NCI-H2107 treated with DMSO at 0.1 percent for 48 hours (cell line): ENCODE results near the gene CCDC117.
"Not testable (repeated sequence)": the region's sequence is repeated elsewhere in the genome, so short reads cannot be mapped to it uniquely, and the experiment has no call there.

Experiments
- DNase-seq: peaks from one replicate; lab custom pipeline; 2025; ENCODE audit not compliant: unreplicated experiment; lab: John Stamatoyannopoulos, UW

Gene CCDC117

DNA sequence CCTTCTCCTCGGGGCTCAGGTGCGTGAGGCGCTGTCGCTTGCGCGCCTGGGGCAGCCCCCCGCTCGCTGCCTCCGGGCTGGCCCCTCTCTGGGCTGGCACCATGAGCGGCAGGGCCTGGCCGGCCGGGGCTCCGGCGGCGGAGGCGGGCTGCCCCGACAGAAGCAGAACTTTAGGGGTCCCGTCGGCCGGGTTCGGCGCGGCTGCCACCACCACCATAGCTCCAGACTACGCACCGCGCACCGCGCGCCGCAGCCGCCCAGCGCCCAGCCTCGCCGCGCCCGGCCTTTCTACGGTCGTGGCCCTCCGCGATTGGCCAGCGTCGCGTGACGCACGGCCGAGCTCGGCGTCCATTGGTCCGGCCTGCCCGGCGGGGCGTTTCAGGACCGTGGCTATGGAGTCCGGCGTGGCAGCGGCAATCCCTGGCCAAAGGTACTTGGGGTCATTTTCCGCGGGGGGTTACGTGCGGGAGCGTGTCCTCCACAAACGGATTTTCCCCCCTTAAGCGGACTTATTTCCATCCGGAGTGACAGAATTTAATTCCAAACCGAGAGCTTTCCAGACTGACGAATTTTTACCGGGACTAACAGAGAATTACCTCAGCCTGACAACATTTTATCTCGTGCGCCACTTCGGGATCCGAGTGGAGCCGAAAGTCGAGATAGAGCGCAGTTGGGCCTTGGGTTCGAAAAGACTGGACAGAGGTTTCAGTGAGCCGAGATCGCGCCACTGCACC is 28.0 kb downstream of the CCDC117 start, which contains the start of gene XBP1:
Gene XBP1 (minus strand): TSS at position 262 of the 734 bp plus-strand sequence.
- peak; percentile 35 for DNase-seq

DNA sequence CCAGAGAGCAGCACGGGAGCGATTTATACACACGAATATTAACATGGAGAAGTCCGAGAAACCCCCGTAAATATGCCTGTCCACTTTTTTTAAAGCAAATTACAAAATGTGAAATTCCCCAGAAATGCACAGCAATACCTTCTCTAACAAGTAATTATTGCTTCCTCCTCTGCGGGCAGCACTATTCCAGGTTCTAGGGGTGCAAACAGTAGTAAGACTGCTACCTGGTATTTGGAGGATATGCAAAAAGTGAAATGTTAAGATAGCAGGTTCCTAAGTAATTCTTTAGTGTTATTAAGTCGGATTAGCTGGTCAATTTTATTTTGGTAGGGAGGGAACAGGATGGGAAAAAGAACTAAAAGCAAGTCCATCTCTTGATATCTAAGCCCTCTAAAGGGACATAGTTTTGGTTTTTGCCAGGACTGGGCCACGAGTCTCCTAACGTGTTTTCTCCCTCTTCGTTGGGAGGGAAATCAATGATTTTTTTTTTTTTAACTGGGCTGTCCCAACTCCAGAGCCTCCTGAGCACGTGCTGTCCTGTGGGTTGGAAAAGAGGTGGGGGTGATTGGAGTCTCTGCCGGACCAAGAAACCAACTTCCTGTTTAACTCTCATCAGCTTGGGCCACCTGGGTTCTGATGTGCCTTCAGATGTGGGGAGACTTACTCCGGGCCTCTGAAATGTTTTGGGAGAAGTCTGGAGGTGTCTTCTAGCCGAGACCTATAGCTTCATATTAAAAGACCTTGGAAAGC is 29.5 kb downstream of the CCDC117 start:
- no peak for DNase-seq

GRCh38 chr22:28802595-28803123 is 30.2 kb downstream of the CCDC117 start:
- no peak for DNase-seq

- DNase-seq, result not testable (repeated sequence)
These were observed 32.9 kb downstream of the CCDC117 start for GRCh38 chr22:28805426-28805825.

DNA sequence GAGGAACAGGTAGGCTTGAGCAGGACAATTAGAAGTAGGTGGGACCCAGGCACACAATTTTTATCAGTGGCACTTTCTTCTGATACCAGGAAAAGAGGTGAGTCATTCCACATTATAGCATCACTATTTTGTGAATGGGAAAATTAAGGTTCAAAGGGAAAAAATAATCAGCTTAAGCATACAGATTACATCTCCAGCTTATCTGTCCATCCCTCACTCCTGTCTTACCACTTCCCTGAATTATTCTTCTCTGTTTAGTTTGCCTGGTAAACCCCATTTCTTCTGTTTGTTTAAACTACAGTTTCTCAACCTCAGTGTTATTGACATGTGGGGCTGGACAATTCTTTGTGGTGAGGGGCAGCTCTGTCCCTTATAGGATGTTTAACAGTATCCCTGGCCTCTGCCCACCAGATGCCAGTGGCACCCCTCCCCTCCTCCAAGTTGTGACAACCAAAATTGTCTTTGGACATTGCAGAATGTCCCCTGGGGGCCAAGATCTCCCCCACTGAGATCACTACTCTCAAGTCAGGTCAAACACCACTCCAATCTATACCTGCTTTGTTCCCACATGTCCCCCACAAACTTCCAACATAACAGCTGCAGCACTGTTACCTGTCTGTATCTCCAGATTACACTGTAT is 36.3 kb downstream of the CCDC117 start:
- no peak for DNase-seq

- DNase-seq, result no peak
These were observed 38.5 kb downstream of the CCDC117 start for GRCh38 chr22:28810821-28811491.

GRCh38 chr22:28812516-28812915 is 40.0 kb downstream of the CCDC117 start:
- no peak for DNase-seq

- no peak for DNase-seq
These were observed 41.5 kb downstream of the CCDC117 start for GRCh38 chr22:28813772-28814518.

DNA sequence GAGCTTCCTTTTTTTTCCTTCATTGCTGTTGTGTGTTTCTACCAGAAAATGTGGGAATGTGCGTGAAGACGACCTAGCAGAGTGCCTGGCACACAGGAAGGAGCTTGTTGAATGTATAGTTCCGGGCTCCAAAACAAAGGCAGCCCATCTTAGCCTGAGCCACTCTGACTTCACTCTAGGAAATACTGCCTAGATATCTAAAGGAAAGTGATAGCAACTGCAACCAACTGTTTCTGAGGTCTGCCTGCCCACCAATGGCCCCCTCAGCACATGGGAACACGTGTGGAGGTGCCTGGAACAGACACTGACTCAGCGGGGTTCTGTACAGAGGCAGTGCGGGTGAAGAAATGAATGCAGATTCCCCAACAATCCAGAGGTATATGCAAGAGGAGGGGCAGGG is 42.6 kb downstream of the CCDC117 start:
- DNase-seq, result no peak

DNA sequence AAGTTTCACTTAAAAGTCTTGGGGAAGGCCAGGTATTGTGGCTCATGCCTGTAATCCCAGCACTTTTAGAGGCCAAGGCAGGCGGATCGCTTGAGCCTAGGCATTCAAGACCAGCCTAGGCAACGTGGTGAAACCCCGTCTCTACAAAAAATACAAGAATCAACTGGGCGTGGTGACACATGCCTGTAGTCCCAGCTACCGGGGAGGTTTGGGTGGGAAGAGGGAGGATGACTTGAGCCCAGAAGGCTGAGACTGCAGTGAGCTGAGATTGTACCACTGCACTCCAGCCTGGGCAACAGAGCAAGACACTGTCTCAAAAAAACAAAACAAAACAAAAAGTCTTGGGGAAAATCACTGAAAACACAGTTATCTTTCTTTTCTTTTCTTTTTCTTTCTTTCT is 43.2 kb downstream of the CCDC117 start:
- no peak for DNase-seq

GRCh38 chr22:28817064-28817463 is 44.6 kb downstream of the CCDC117 start:
- no peak for DNase-seq

GRCh38 chr22:28817919-28818859 is 45.7 kb downstream of the CCDC117 start:
- peak; percentile 74 for DNase-seq

- DNase-seq, result no peak
These were observed 47.0 kb downstream of the CCDC117 start for GRCh38 chr22:28819253-28820096.

DNA sequence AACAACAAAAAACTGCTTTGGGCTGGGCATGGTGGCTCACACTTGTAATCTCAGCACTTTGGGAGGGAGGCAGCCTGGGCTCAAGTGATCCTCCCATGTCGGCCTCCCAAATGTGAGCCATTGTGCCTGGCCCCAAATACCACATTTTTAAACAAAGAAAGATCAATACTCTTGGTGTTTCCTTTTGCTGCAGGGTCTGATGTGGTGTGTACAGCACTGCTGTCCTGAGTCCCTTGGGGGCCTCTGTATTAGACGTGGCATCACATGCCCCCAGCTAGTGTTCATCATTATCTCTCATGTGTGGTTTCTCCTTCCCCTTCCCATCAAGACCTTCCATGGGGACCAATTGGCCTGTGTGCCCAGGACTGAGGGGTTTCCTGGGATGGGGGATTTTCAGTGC is 48.4 kb downstream of the CCDC117 start:
- no peak for DNase-seq

DNA sequence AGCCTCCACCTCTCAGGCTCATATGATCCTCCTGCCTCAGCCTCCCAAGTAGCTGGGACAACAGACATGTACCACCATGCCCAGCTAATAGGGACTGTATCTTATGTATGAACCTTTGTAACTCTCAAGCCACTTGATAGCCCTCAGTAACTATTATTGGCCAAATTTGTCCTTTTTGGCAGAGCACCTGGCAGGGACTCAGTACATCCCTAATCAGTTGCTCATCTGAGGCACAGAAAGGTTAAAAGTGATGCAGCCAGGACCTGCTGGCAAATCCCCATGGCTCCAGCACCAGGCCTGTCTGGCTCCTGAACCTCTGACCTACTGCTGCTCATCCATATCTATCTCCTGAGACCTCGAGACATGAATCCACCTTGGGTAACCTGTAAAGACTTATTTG is 49.0 kb downstream of the CCDC117 start:
- no peak for DNase-seq

DNA sequence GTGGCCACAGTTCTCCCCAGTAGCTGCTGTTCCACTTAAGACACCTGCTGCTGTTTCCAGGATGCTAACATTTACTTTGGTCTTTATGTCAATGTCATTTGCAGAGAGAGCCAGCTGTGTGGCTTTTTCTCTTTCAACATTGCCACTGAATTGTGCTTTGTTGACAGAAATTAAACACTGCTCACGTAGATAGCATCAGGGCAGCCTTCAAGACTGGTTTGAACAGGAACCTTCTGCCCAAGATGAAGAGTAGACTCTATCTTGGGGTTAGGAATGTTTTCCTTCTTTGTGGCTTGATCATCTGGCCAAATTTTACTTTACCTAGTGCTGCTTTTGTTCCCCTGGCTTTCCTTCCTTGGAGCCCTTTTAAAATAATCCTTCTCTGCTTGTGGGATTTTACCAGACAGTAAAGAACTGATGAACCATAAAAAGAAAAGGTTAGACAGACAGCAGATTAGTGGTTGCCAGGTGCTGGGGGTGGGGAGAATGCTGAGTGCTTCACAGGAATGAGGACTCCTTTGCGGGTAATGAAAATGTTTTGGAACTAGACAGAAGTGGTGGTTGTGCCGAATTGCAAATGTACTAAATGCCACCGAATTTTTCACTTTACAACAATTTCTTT is 50.5 kb downstream of the CCDC117 start:
- peak; percentile 85 for DNase-seq

DNA sequence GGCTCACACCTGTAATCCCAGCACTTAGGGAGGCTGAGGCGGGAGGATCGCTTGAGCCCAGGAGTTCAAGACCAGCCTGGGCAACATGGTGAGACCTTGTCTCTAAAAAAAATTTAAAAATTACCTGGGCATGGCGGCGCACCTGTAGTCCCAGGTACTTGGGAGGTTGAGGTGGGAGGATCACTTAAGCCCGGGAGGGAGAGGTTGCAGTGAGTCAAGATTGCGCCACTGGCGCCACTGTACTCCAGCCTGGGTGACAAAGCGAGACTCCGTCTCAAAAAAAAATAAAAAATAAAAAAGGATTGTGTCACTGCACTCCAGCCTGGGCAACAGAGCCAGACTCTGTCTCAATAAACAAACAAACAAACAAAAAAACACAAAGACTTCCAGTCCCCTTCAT is 52.0 kb downstream of the CCDC117 start:
- not testable (repeated sequence) for DNase-seq

DNA sequence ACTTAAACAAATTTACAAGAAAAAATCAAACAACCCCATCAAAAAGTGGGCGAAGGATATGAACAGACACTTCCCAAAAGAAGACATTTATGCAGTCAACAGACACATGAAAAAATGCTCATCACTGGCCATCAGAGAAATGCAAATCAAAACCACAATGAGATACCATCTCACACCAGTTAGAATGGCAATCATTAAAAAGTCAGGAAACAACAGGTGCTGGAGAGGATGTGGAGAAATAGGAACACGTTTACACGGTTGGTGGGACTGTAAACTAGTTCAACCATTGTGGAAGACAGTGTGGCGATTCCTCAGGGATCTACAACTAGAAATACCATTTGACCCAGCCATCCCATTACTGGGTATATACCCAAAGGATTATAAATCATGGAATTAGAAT is 53.9 kb downstream of the CCDC117 start:
- DNase-seq, result not testable (repeated sequence)
